Measurements from ENCODE around the gene ZNF503. TPM values are rescaled to one million over a fixed set of nuclear protein-coding genes. Genes with fewer than 3 reads are reported as not detected.
A peak's percentile ranks its signal among the peaks of the same experiment; 100 is the strongest.

ZNF503 gene
- total and polyA plus RNA-seq, 3 experiments from 2014 or later = 0.07 to 0.13 TPM; not detected in 1

- no peak for DNase-seq
- Histone ChIP-seq H3K4me1 (ENCODE audit: insufficient read depth, low read length) (peaks cover 7% of the 10 kb centered on the region), H3K9me3 (ENCODE audit: low read length) (no peaks in the 10 kb centered on the region), H3K4me3 (ENCODE audit: low read length) (no peak overlapping the region), H3K36me3 (ENCODE audit: insufficient read depth, low read length) (no peaks in the 10 kb centered on the region), H3K27ac (ENCODE audit: low read depth, low read length) (no peak overlapping the region), H3K27me3 (ENCODE audit: insufficient read depth, low read length, poor library complexity, severe bottlenecking) (peaks cover 18% of the 10 kb centered on the region)
- Mint-ChIP-seq H3K36me3 (no peaks in the 10 kb centered on the region), H3K27ac (no peak overlapping the region), H3K27me3 (peaks cover 43 to 52% of the 10 kb centered on the region in 2 donors), H3K4me1 (peaks cover 14 to 21% (median 15%) of the 10 kb centered on the region in 3 donors), H3K9me3 (no peaks in the 10 kb centered on the region), H3K4me3 (no peak overlapping the region)
- ChIA-PET CTCF (no interaction called here), POLR2A (no interaction called here)
These were observed 4.7 kb downstream of the ZNF503 start for GRCh38 chr10:75396631-75397495.

- DNase-seq = no peak
- H3K27me3 Mint-ChIP-seq = peaks cover 49 to 57% of the 10 kb centered on the region in 2 donors
- H3K9me3 Mint-ChIP-seq = no peaks in the 10 kb centered on the region
- POLR2A ChIA-PET = no interaction called here
- no peak overlapping the region for H3K4me3 ChIP-seq (ENCODE audit: low read length)
- H3K27me3 ChIP-seq (ENCODE audit: insufficient read depth, low read length, poor library complexity, severe bottlenecking) = peaks cover 18% of the 10 kb centered on the region
- no peaks in the 10 kb centered on the region for H3K36me3 ChIP-seq (ENCODE audit: insufficient read depth, low read length)
- no peaks in the 10 kb centered on the region for H3K9me3 ChIP-seq (ENCODE audit: low read length)
- H3K27ac Mint-ChIP-seq = no peak overlapping the region
- H3K27ac ChIP-seq (ENCODE audit: low read depth, low read length) = no peak overlapping the region
- CTCF ChIA-PET = no interaction called here
- H3K36me3 Mint-ChIP-seq = no peaks in the 10 kb centered on the region
- H3K4me1 ChIP-seq (ENCODE audit: insufficient read depth, low read length) = peaks cover 7% of the 10 kb centered on the region
- no peak overlapping the region for H3K4me3 Mint-ChIP-seq
- H3K4me1 Mint-ChIP-seq = peaks cover 13 to 19% (median 14%) of the 10 kb centered on the region in 3 donors
These were observed 5.5 kb downstream of the ZNF503 start for GRCh38 chr10:75395932-75396630.

GRCh38 chr10:75395066-75395931 is 6.3 kb downstream of the ZNF503 start:
- no peaks in the 10 kb centered on the region for H3K9me3 Mint-ChIP-seq
- CTCF ChIA-PET = no interaction called here

GRCh38 chr10:75394221-75394620 is 7.3 kb downstream of the ZNF503 start:
- Mint-ChIP-seq H3K4me1 (peaks cover 6 to 9% (median 9%) of the 10 kb centered on the region in 3 donors), H3K27me3 (peaks cover 42 to 55% of the 10 kb centered on the region in 2 donors), H3K27ac (no peak overlapping the region), H3K36me3 (no peaks in the 10 kb centered on the region), H3K9me3 (no peaks in the 10 kb centered on the region), H3K4me3 (no peak overlapping the region)
- Histone ChIP-seq H3K4me1 (ENCODE audit: insufficient read depth, low read length) (no peaks in the 10 kb centered on the region), H3K27ac (ENCODE audit: low read depth, low read length) (no peak overlapping the region), H3K4me3 (ENCODE audit: low read length) (no peak overlapping the region), H3K36me3 (ENCODE audit: insufficient read depth, low read length) (no peaks in the 10 kb centered on the region), H3K9me3 (ENCODE audit: low read length) (no peaks in the 10 kb centered on the region), H3K27me3 (ENCODE audit: insufficient read depth, low read length, poor library complexity, severe bottlenecking) (peaks cover 8% of the 10 kb centered on the region)
- POLR2A ChIA-PET = no interaction called here
- no peak for DNase-seq
- CTCF ChIA-PET = no interaction called here

More at GRCh38 chr10:75395066-75395931, 6.3 kb downstream of the ZNF503 start:
- Histone ChIP-seq H3K27me3 (ENCODE audit: insufficient read depth, low read length, poor library complexity, severe bottlenecking) (peaks cover 11% of the 10 kb centered on the region), H3K4me3 (ENCODE audit: low read length) (no peak overlapping the region), H3K4me1 (ENCODE audit: insufficient read depth, low read length) (peaks cover 2% of the 10 kb centered on the region), H3K27ac (ENCODE audit: low read depth, low read length) (no peak overlapping the region), H3K36me3 (ENCODE audit: insufficient read depth, low read length) (no peaks in the 10 kb centered on the region), H3K9me3 (ENCODE audit: low read length) (no peaks in the 10 kb centered on the region)
- DNase-seq = no peak
- peak overlapping the region in 1 of 8 donors; percentile 43 for H3K27ac Mint-ChIP-seq
- H3K36me3 Mint-ChIP-seq = no peaks in the 10 kb centered on the region
- peaks cover 44 to 57% of the 10 kb centered on the region in 2 donors for H3K27me3 Mint-ChIP-seq
- POLR2A ChIA-PET = no interaction called here
- H3K4me3 Mint-ChIP-seq = peak overlapping the region in 2 of 7 donors; percentile 34 to 42
- H3K4me1 Mint-ChIP-seq = peaks cover 8 to 12% (median 10%) of the 10 kb centered on the region in 3 donors

GRCh38 chr10:75392744-75393143 is 8.8 kb downstream of the ZNF503 start:
- H3K9me3 Mint-ChIP-seq = no peaks in the 10 kb centered on the region
- Histone ChIP-seq H3K36me3 (ENCODE audit: insufficient read depth, low read length) (no peaks in the 10 kb centered on the region), H3K4me1 (ENCODE audit: insufficient read depth, low read length) (no peaks in the 10 kb centered on the region), H3K27me3 (ENCODE audit: insufficient read depth, low read length, poor library complexity, severe bottlenecking) (peaks cover 8% of the 10 kb centered on the region), H3K4me3 (ENCODE audit: low read length) (no peak overlapping the region), H3K27ac (ENCODE audit: low read depth, low read length) (no peak overlapping the region), H3K9me3 (ENCODE audit: low read length) (no peaks in the 10 kb centered on the region)
- ChIA-PET POLR2A (no interaction called here), CTCF (no interaction called here)
- no peak for DNase-seq
- no peak overlapping the region for H3K27ac Mint-ChIP-seq
- H3K4me1 Mint-ChIP-seq = peaks cover 6 to 9% (median 9%) of the 10 kb centered on the region in 3 donors
- peaks cover 43 to 62% of the 10 kb centered on the region in 2 donors for H3K27me3 Mint-ChIP-seq
- no peaks in the 10 kb centered on the region for H3K36me3 Mint-ChIP-seq
- no peak overlapping the region for H3K4me3 Mint-ChIP-seq

DNA sequence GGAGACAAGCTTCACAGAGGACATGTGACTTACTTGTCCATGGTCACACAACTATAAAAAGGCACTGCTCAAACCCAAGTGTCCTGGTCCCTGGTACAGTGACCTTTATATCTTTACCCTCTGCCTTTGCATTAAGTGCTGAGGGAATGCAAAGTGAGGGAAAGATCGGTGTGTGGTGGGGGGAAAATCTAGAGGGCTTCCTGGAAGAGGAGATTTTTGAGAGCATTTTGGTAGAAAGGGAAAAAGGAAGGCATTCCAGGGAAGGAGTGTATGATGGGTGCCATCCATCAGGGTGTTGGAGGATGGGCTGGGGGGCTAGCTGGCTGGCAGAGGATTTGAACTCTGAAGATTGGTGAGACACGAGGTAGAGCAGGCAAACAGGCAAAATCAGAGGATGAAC is 9.3 kb downstream of the ZNF503 start:
- Mint-ChIP-seq H3K4me3 (no peak overlapping the region), H3K36me3 (no peaks in the 10 kb centered on the region), H3K9me3 (no peaks in the 10 kb centered on the region), H3K27ac (no peak overlapping the region), H3K4me1 (peaks cover 6 to 9% (median 7%) of the 10 kb centered on the region in 3 donors), H3K27me3 (peaks cover 39 to 62% of the 10 kb centered on the region in 2 donors)
- ChIA-PET POLR2A (no interaction called here), CTCF (no interaction called here)
- Histone ChIP-seq H3K36me3 (ENCODE audit: insufficient read depth, low read length) (no peaks in the 10 kb centered on the region), H3K9me3 (ENCODE audit: low read length) (no peaks in the 10 kb centered on the region), H3K4me3 (ENCODE audit: low read length) (no peak overlapping the region), H3K27me3 (ENCODE audit: insufficient read depth, low read length, poor library complexity, severe bottlenecking) (peaks cover 8% of the 10 kb centered on the region), H3K27ac (ENCODE audit: low read depth, low read length) (no peak overlapping the region), H3K4me1 (ENCODE audit: insufficient read depth, low read length) (no peaks in the 10 kb centered on the region)
- no peak for DNase-seq

DNA sequence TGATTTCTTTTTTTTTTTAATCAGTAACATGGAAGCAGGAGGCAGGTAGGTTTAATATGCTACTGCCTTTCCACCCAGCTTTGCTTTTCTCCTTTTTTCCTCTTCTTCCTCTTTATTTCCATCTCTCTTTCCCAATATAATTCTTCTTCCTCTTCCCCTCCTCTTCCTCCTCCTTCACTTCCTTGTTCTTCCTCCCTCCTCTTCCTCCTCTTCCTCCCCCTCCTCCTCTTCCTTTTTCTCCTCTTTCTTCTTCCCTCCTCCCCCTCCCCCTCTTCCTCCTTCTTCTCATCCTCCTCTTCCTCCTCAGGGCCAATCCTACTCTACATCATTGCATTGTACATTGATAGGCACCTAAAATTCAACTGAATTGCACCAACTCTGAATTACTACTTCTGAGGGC is 11.4 kb downstream of the ZNF503 start:
- no peak overlapping the region for H3K4me3 ChIP-seq (ENCODE audit: low read length)
- DNase-seq = no peak
- no peaks in the 10 kb centered on the region for H3K36me3 ChIP-seq (ENCODE audit: insufficient read depth, low read length)
- H3K4me3 Mint-ChIP-seq = no peak overlapping the region
- POLR2A ChIA-PET = no interaction called here
- H3K9me3 Mint-ChIP-seq = peaks cover 0 to 5% (median 0%) of the 10 kb centered on the region in 5 donors
- no peak overlapping the region for H3K27ac ChIP-seq (ENCODE audit: low read depth, low read length)
- H3K27me3 Mint-ChIP-seq = peaks cover 41 to 74% of the 10 kb centered on the region in 2 donors
- H3K9me3 ChIP-seq (ENCODE audit: low read length) = no peaks in the 10 kb centered on the region
- H3K27ac Mint-ChIP-seq = no peak overlapping the region
- CTCF ChIA-PET = no interaction called here
- H3K4me1 ChIP-seq (ENCODE audit: insufficient read depth, low read length) = no peaks in the 10 kb centered on the region
- H3K36me3 Mint-ChIP-seq = no peaks in the 10 kb centered on the region
- peaks cover 6 to 9% (median 7%) of the 10 kb centered on the region in 3 donors for H3K4me1 Mint-ChIP-seq
- H3K27me3 ChIP-seq (ENCODE audit: insufficient read depth, low read length, poor library complexity, severe bottlenecking) = peaks cover 4% of the 10 kb centered on the region
